Peyer's patch (tissue), 4 donors: Measurements from ENCODE around the gene FAM161B.

Experiments used
- CTCF ChIP-seq, 6 experiments: fragments of 450-650 bp in 4 of 6; fragments of 200-600 bp in 2 of 6; sonication (generic) in 1 of 6; IDR thresholded peaks; one replicate each; pipeline ENCODE4 v1.5.1; 2017 to 2019; ENCODE audit warnings: antibody characterized with exemption in 6 of 6, mild to moderate bottlenecking in 3 of 6, moderate library complexity in 1 of 6
- POLR2A ChIP-seq, 2 donors: fragments of 450-650 bp; IDR thresholded peaks; one replicate each; pipeline ENCODE4 v1.5.1; 2017; ENCODE audit warnings: antibody characterized with exemption in 2 of 2, mild to moderate bottlenecking in 2 of 2, moderate library complexity in 2 of 2

- TF ChIP-seq CTCF (IDR thresholded peaks at IDR 0.05) (no peak), POLR2A (IDR thresholded peaks at IDR 0.05) (no peak)
These were observed 62.0 kb downstream of the FAM161B start for GRCh38 chr14:73887694-73888459.
